GM21360 (cell line): ENCODE results near the gene DLK2.
"Not testable (repeated sequence)": the region's sequence is repeated elsewhere in the genome, so short reads cannot be mapped to it uniquely, and the experiment has no call there.

Source experiments
- ATAC-seq: cut with Tn5 transposase; IDR thresholded peaks from one replicate; pipeline ENCODE4 v1.9.1; 2021; ENCODE audit warnings: mild to moderate bottlenecking, moderate library complexity; ENCODE audit not compliant: unreplicated experiment

Gene DLK2

GRCh38 chr6:43455531-43456428 lies at the start of gene DLK2:
Gene DLK2 (minus strand): TSS chr6:43455548. CDS start chr6:43454825, 723 bp downstream.
- ATAC-seq: no peak

- no peak for ATAC-seq
Measured at GRCh38 chr6:43503443-43503842, 48.1 kb upstream of the DLK2 start.

- no peak for ATAC-seq
Measured at GRCh38 chr6:43502666-43503065, 47.3 kb upstream of the DLK2 start.

- ATAC-seq: no peak
Measured at GRCh38 chr6:43500921-43501320, 45.6 kb upstream of the DLK2 start.

GRCh38 chr6:43499028-43499815 lies 43.9 kb upstream of the DLK2 start:
- no peak for ATAC-seq

- not testable (repeated sequence) for ATAC-seq
Measured at GRCh38 chr6:43498291-43498690, 42.9 kb upstream of the DLK2 start.

- ATAC-seq: no peak
Measured at GRCh38 chr6:43497689-43498088, 42.3 kb upstream of the DLK2 start.

GRCh38 chr6:43497129-43497396 lies 41.7 kb upstream of the DLK2 start:
- ATAC-seq: no peak

GRCh38 chr6:43496370-43497128 lies 41.2 kb upstream of the DLK2 start:
- no peak for ATAC-seq

- ATAC-seq: no peak
Measured at GRCh38 chr6:43495409-43495941, 40.1 kb upstream of the DLK2 start.

- no peak for ATAC-seq
Measured at GRCh38 chr6:43494766-43495165, 39.4 kb upstream of the DLK2 start.

- no peak for ATAC-seq
Measured at GRCh38 chr6:43494321-43494720, 39.0 kb upstream of the DLK2 start.

GRCh38 chr6:43493833-43494232 lies 38.5 kb upstream of the DLK2 start:
- ATAC-seq: no peak

- no peak for ATAC-seq
Measured at GRCh38 chr6:43493230-43493629, 37.9 kb upstream of the DLK2 start.

GRCh38 chr6:43492673-43493072 lies 37.3 kb upstream of the DLK2 start:
- ATAC-seq: no peak

GRCh38 chr6:43491750-43492661 lies 36.7 kb upstream of the DLK2 start:
- no peak for ATAC-seq

GRCh38 chr6:43490523-43490939 lies 35.2 kb upstream of the DLK2 start:
- no peak for ATAC-seq

GRCh38 chr6:43489277-43490072 lies 34.1 kb upstream of the DLK2 start:
- ATAC-seq: no peak

- no peak for ATAC-seq
Measured at GRCh38 chr6:43488667-43489276, 33.4 kb upstream of the DLK2 start.
